Type B pancreatic cell (in vitro differentiated cells): ENCODE data around the gene UQCRQ. TPM values are rescaled to one million over a fixed set of nuclear protein-coding genes. Genes with fewer than 3 reads are reported as not detected.

Source experiments
- DNase-seq: peaks from one replicate; pipeline ENCODE4 v3.0.0; 2021; ENCODE audit warnings: mixed read lengths; ENCODE audit not compliant: unreplicated experiment; ENCODE audit errors: extremely low spot score
- H3K27ac Mint-ChIP-seq: 2 replicates; pipeline ENCODE4 v1.8.0; 2021; ENCODE audit warnings: mild to moderate bottlenecking, mixed read lengths
- H3K27me3 Mint-ChIP-seq: 2 replicates; pipeline ENCODE4 v1.8.0; 2021; ENCODE audit warnings: mixed read lengths
- H3K36me3 Mint-ChIP-seq: 2 replicates; pipeline ENCODE4 v1.8.0; 2021; ENCODE audit warnings: mixed read lengths
- H3K4me1 Mint-ChIP-seq: one replicate; pipeline ENCODE4 v1.8.0; 2021; ENCODE audit warnings: mixed read lengths; ENCODE audit not compliant: unreplicated experiment
- H3K4me3 Mint-ChIP-seq: 2 replicates; pipeline ENCODE4 v1.8.0; 2021; ENCODE audit warnings: mild to moderate bottlenecking, mixed read lengths
- H3K9me3 Mint-ChIP-seq: 2 replicates; pipeline ENCODE4 v1.8.0; 2021; ENCODE audit warnings: mixed read lengths
- total RNA-seq: library from RNA; stranded (reverse); gene quantifications from 2 replicates; pipeline ENCODE4 v1.2.1, GENCODE V29; 2021; ENCODE audit warnings: low replicate concordance
- TF ChIP-seq, protein P1 (sequence below): fragments of 200-600 bp; sonication (generic); conservative IDR thresholded peaks from 2 replicates; pipeline ENCODE4 v1.5.0; 2021; ENCODE audit warnings: antibody characterized with exemption, mild to moderate bottlenecking

The UQCRQ gene
- total RNA-seq, 1 donor from 2014 or later: 445 TPM

DNA sequence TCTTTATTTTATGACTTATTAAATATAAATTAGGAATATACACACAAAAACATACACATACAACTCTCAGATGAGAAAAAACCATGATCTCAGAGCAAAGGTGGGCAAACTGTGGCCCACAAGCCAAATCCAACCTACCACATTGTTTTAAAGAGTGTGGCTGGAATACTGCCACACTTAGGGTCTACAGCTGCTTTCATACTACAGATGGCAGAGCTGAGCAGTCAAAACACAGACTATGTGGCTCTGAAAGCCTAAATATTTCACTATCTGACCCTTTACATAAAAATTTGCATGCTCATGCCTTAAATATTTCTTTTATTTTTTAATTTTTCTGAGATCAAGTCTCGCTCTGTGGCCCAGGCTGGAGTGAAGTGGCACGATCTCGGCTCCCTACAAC lies 35.3 kb downstream of the UQCRQ start:
- no peak for DNase-seq
- Mint-ChIP-seq H3K27me3 (no peaks in the 10 kb centered on the region), H3K9me3 (no peaks in the 10 kb centered on the region), H3K27ac (no peak overlapping the region), H3K36me3 (peaks cover 31% of the 10 kb centered on the region), H3K4me1 (no peaks in the 10 kb centered on the region), H3K4me3 (no peak overlapping the region)
- TF ChIP-seq, protein P1, sequence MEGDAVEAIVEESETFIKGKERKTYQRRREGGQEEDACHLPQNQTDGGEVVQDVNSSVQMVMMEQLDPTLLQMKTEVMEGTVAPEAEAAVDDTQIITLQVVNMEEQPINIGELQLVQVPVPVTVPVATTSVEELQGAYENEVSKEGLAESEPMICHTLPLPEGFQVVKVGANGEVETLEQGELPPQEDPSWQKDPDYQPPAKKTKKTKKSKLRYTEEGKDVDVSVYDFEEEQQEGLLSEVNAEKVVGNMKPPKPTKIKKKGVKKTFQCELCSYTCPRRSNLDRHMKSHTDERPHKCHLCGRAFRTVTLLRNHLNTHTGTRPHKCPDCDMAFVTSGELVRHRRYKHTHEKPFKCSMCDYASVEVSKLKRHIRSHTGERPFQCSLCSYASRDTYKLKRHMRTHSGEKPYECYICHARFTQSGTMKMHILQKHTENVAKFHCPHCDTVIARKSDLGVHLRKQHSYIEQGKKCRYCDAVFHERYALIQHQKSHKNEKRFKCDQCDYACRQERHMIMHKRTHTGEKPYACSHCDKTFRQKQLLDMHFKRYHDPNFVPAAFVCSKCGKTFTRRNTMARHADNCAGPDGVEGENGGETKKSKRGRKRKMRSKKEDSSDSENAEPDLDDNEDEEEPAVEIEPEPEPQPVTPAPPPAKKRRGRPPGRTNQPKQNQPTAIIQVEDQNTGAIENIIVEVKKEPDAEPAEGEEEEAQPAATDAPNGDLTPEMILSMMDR: no peak

DNA sequence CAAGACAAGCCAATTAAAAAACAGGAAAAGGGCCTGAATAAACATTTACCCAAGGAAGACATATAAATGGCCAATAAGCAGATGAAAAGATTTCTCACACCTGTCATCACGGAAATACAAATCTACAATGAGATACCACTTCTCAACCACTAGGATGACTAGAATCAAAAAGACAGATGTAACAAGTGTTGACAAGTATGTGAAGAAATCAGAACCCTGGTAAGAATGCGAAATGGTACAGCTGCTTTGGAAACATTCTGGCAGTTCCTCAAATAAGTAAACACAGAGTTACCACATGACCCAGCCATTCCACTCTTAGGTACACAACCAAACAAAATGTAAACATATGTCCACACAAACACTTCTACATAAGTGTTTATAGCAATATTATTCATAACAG lies 39.5 kb downstream of the UQCRQ start:
- DNase-seq: no peak
- no peaks in the 10 kb centered on the region for H3K9me3 Mint-ChIP-seq
- TF ChIP-seq, protein P1: peak; percentile 47
- peaks cover 29% of the 10 kb centered on the region for H3K36me3 Mint-ChIP-seq
- no peak overlapping the region for H3K27ac Mint-ChIP-seq
- no peak overlapping the region for H3K4me3 Mint-ChIP-seq
- H3K4me1 Mint-ChIP-seq: no peaks in the 10 kb centered on the region
- no peaks in the 10 kb centered on the region for H3K27me3 Mint-ChIP-seq

DNA sequence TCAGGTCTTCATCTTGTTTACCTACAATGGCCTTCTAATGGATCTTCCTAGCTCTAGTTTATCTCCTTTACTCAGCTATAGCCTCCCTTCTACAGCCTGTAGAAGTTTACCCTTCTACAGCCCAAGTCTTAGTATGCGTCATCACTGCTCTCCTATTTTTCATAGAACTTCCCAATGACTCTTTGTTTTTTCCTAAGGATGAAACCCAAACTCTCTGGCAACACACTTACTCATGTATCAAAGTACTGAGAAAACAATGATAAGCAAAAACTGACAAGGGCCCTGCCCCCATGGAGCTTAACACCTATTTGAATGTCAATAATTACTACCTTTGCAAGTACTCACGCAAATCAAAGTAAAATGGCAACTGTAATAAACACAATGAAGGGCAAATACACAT lies 40.7 kb downstream of the UQCRQ start:
- H3K36me3 Mint-ChIP-seq: peaks cover 32% of the 10 kb centered on the region
- H3K9me3 Mint-ChIP-seq: no peaks in the 10 kb centered on the region
- DNase-seq: no peak
- no peak overlapping the region for H3K27ac Mint-ChIP-seq
- TF ChIP-seq, protein P1: no peak
- no peaks in the 10 kb centered on the region for H3K27me3 Mint-ChIP-seq
- H3K4me1 Mint-ChIP-seq: no peaks in the 10 kb centered on the region
- H3K4me3 Mint-ChIP-seq: no peak overlapping the region

DNA sequence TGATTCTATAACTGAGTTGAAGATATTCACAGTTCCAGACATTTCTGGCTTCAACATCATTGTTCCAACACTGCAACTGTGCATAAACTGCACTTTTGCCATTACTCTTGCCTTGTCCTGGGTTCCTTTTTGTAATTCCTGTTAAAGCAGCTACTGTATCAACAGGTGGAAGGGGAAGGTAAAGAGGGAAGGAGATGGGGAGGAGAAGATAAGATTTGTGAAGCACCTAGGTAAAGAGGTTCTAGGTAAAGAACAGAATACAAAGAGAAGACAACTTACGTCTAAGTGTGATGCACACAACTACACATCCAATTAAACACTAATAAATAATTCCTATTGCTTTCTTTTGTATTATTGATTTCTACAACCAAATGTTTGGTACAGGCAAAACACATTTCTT lies 43.3 kb downstream of the UQCRQ start:
- Mint-ChIP-seq H3K4me3 (no peak overlapping the region), H3K9me3 (no peaks in the 10 kb centered on the region), H3K36me3 (peaks cover 34% of the 10 kb centered on the region), H3K27me3 (no peaks in the 10 kb centered on the region), H3K4me1 (no peaks in the 10 kb centered on the region), H3K27ac (no peak overlapping the region)
- DNase-seq: no peak
- TF ChIP-seq, protein P1: no peak

DNA sequence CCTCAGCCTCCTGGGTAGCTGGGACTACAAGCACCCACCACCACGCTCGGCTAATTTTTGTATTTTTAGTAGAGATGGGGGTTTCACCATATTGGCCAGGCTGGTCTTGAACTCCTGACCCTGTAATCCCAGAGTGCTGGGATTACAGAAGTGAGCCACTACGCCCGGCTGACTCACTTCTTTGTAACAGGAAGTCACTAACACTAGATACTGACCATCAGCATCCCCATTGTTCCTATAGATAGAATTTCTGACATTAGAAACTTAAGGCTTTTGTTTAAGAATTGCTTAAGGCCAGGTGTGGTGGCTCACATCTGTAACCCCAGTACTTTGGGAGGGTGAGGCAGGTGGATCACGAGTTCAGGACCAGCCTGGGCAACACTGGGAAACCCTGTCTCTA lies 49.2 kb downstream of the UQCRQ start:
- TF ChIP-seq, protein P1: no peak
- H3K4me3 Mint-ChIP-seq: no peak overlapping the region
- no peak overlapping the region for H3K27ac Mint-ChIP-seq
- H3K27me3 Mint-ChIP-seq: no peaks in the 10 kb centered on the region
- no peaks in the 10 kb centered on the region for H3K4me1 Mint-ChIP-seq
- peaks cover 25% of the 10 kb centered on the region for H3K36me3 Mint-ChIP-seq
- DNase-seq: no peak
- H3K9me3 Mint-ChIP-seq: no peaks in the 10 kb centered on the region

DNA sequence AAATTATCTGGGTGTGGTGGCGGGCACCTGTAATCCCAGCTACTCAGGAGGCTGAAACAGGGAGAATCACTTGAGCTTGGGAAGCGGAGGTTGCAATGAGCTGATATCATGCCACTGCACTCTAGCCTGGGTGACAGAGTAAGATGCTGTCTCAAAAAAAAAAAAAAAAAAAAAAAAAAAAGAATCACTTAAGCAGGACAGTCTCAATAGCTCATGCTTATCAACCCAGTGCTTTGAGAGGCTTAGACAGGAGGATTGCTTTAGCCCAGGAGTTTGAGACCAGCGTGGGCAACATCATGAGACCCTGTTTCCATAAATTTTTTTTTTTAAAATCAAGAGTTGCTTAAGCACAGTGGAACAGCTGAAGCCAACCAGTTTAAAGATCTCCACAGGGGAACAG lies 49.6 kb downstream of the UQCRQ start:
- Mint-ChIP-seq H3K27ac (no peak overlapping the region), H3K27me3 (no peaks in the 10 kb centered on the region), H3K4me1 (no peaks in the 10 kb centered on the region), H3K4me3 (no peak overlapping the region), H3K9me3 (no peaks in the 10 kb centered on the region), H3K36me3 (peaks cover 28% of the 10 kb centered on the region)
- no peak for DNase-seq
- TF ChIP-seq, protein P1: no peak
